ENCODE results near the gene DNAJB1. TPM values are rescaled to one million over a fixed set of nuclear protein-coding genes. Genes with fewer than 3 reads are reported as not detected.

Gene DNAJB1
- total and polyA plus RNA-seq, 2 experiments from 2014 or later: 43.2 to 53.3 TPM

GRCh38 chr19:14512406-14512961 is 5.7 kb downstream of the DNAJB1 start:
- H3K36me3 ChIP-seq (ENCODE audit: insufficient read depth): peaks cover 3% of the 10 kb centered on the region
- Mint-ChIP-seq H3K27me3 (ENCODE audit: insufficient read depth, low read depth, poor library complexity) (peaks cover 17% of the 10 kb centered on the region), H3K4me3 (no peak overlapping the region), H3K27ac (no peak overlapping the region), H3K4me1 (peaks cover 25% of the 10 kb centered on the region), H3K9me3 (no peaks in the 10 kb centered on the region; the same call in 2 of the 3 replicates), H3K36me3 (ENCODE audit: low read depth) (peaks cover 34% of the 10 kb centered on the region)
- no peak overlapping the region for H2AFZ ChIP-seq
- no peak for DNase-seq (ENCODE audit: low spot score)
- no peak for ATAC-seq
- H3K79me2 ChIP-seq (replicated peaks; ENCODE audit: insufficient read depth): peaks cover 24% of the 10 kb centered on the region
- peaks cover 11% of the 10 kb centered on the region; the same call in 1 of the 2 replicates for H3K4me1 ChIP-seq (ENCODE audit: insufficient read depth)
- no peak for TF ChIP-seq CTCF (conservative IDR thresholded peaks at IDR 0.05; ENCODE audit: low read depth in 2 of 2)
- no peak for TF ChIP-seq EZH2 (IDR thresholded peaks at IDR 0.05; ENCODE audit: low read depth, unreplicated experiment)
- no peak for TF ChIP-seq CREB1 (CRISPR knock-in tag; IDR thresholded peaks at IDR 0.05; ENCODE audit: low read depth)
- no peak for TF ChIP-seq ETS1 (IDR thresholded peaks at IDR 0.05)
- no peak for TF ChIP-seq ZNF331 (CRISPR knock-in tag; IDR thresholded peaks at IDR 0.05; ENCODE audit: low read depth)
- no peak for TF ChIP-seq ZNF462 (CRISPR knock-in tag; IDR thresholded peaks at IDR 0.05)
- no peak for TF ChIP-seq JUNB (IDR thresholded peaks at IDR 0.05; ENCODE audit: unreplicated experiment)
- no peak for TF ChIP-seq EZH2phosphoT487 (IDR thresholded peaks at IDR 0.05; ENCODE audit: unreplicated experiment)
- no peak for TF ChIP-seq STAT1 (IDR thresholded peaks at IDR 0.05; ENCODE audit: unreplicated experiment)
- no peak for TF ChIP-seq ZNF114 (CRISPR knock-in tag; IDR thresholded peaks at IDR 0.05)
- TF ChIP-seq REST (IDR thresholded peaks at IDR 0.05; ENCODE audit: unreplicated experiment): no peak
- TF ChIP-seq POLR2AphosphoS5 (IDR thresholded peaks at IDR 0.05; ENCODE audit: low read depth): no peak
- TF ChIP-seq NANOG (IDR thresholded peaks at IDR 0.05; ENCODE audit: borderline replicate concordance): no peak
- peaks cover 29% of the 10 kb centered on the region; the same call in 1 of the 2 replicates for H3F3A ChIP-seq (replicated peaks; ENCODE audit: low read depth)
- no peak overlapping the region for H3K4me2 ChIP-seq
- no peaks in the 10 kb centered on the region for H3K27me3 ChIP-seq (ENCODE audit: insufficient read depth)
- H4K20me1 ChIP-seq (replicated peaks; ENCODE audit: insufficient read depth): peaks cover 24% of the 10 kb centered on the region; the same call in 1 of the 2 replicates
- no peaks in the 10 kb centered on the region for H3K9me2 ChIP-seq (ENCODE audit: insufficient read depth)
- no peak overlapping the region for H3K27ac ChIP-seq (ENCODE audit: low read depth)
- H3K4me3 ChIP-seq: no peak overlapping the region

Measured in GM23338 (cell line).